Measurements from ENCODE around the gene MCTP2.

The MCTP2 gene

GRCh38 chr15:94263341-94264273 lies 32.2 kb downstream of the MCTP2 start:
- DNase-seq (ENCODE audit: low read depth): peak; percentile 31

DNA sequence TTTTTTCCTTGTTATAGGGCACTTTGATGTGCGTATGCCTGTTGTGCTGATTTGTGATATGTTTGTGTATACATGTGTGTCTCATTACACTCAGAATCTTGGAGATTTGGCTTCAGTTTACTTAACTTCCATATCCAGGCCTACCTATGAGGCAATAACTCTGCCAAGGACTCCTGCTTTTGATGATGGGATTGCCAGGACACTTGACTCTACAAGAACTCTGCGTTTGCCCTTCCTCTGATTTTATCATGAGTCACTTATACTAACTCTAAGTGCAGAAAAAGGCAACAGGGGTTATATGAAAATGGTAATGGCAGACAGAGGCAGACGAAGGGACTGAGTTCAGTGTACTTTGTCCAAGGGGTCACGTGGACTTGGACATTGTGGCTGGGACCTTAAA lies 33.6 kb downstream of the MCTP2 start:
- no peak for DNase-seq (ENCODE audit: low read depth)

GRCh38 chr15:94265982-94266381 lies 34.6 kb downstream of the MCTP2 start:
- no peak for DNase-seq (ENCODE audit: low read depth)

DNA sequence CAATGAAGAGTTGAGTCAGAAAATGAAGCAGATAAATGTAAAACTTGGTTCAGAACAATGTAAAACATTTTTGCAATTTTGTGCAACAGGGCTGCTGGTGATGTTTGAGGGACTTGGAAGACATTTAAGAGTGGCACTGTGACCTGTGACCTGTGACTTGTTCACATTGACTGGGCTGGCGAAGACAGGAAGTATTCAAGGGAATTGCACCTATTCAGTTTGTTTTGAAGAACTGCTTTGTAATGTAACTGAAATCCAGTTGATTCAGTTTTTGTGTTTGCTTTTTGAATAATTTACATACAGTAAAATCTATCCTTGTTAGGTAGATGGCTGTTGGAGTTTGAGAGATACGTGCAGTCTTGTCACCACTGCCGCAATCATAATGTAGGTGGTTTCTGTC lies 35.4 kb downstream of the MCTP2 start:
- DNase-seq (ENCODE audit: low read depth): no peak

- DNase-seq (ENCODE audit: low read depth): no peak
Observed at GRCh38 chr15:94269954-94270353, 38.6 kb downstream of the MCTP2 start.

- DNase-seq (ENCODE audit: low read depth): no peak
Observed at GRCh38 chr15:94270570-94270969, 39.2 kb downstream of the MCTP2 start.

GRCh38 chr15:94272251-94272898 lies 41.0 kb downstream of the MCTP2 start:
- DNase-seq (ENCODE audit: low read depth): no peak

DNA sequence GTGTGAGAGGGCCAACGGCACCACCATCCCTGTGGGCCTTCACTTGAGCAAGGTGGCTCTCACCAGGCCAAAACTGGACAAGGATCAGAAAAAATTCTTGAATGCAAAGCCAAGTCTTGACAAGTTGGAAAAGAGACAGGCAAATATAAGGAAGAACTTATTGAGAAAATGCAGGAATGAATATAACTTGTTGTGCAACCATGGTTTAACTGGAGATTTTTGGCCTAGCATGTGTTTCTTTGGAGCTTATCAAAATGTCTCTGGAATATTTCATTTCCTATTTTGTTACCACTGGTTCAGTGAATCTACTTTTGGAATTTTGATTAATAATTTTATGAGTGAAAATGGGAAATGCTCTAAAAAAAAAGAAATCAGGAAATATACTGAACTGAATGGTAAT lies 42.5 kb downstream of the MCTP2 start:
- no peak for DNase-seq (ENCODE audit: low read depth)

- DNase-seq (ENCODE audit: low read depth): no peak
Observed at GRCh38 chr15:94274745-94275144, 43.4 kb downstream of the MCTP2 start.

DNA sequence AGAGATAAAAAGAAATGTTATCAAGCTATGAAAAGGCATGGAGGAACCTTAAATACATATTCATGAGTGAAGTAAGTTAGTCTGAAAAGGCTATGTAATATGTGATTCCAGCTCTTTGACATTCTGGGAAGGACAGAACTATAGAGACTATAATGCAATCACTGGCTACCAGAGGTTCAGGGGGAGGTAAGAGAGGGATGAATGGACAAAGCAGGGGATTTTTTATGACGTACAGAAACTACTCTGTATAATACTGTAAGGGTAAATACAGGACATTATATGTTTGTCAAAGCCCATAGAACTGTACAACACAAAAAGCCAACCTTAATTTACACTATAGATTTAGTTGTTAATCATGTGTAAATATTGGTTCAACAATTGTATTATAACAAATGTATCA lies 46.1 kb downstream of the MCTP2 start:
- DNase-seq (ENCODE audit: low read depth): no peak

GRCh38 chr15:94279736-94280135 lies 48.4 kb downstream of the MCTP2 start:
- no peak for DNase-seq (ENCODE audit: low read depth)

GRCh38 chr15:94280301-94280700 lies 48.9 kb downstream of the MCTP2 start:
- no peak for DNase-seq (ENCODE audit: low read depth)

- no peak for DNase-seq (ENCODE audit: low read depth)
Observed at GRCh38 chr15:94282269-94283250, 51.2 kb downstream of the MCTP2 start.

DNA sequence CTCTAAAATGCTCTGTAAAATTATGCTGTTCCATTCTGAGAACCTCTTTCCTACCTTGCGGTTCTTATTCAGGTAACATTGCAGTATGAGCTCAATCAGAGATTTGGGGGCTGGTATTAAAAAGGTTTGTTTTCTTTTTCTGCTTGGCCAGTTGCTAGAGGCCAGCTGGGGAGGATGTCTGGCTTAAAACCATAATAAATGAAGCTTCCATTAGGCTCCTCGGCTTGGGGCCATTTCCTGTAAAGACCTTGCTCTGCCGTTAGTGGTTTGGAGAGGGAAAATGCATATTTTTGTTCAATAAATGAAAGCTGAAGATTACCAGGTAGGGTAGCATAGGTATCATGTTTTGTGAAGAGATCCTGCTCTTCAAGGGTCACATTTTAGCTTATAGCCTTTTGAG lies 55.2 kb downstream of the MCTP2 start:
- no peak for DNase-seq (ENCODE audit: low read depth)

GRCh38 chr15:94287794-94288246 lies 56.5 kb downstream of the MCTP2 start:
- DNase-seq (ENCODE audit: low read depth): no peak

DNA sequence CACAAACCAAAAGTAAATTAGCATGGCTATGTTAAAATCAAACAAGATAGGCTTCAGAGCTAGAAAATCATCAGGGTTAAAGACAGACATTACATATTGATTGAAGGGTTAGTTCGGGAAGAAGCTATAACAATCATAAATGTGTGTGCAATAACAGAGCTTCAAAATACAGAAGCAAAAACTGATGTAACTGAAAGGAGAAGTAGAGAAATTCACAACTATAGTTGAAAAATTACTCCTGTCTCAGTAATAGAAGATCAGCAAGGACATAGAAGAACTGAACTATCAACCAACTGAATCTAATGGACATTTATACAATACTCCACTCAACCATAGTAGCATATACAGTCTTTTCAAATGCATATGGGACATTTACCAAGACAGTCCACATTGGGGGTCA lies 59.4 kb downstream of the MCTP2 start:
- DNase-seq (ENCODE audit: low read depth): no peak

DNA sequence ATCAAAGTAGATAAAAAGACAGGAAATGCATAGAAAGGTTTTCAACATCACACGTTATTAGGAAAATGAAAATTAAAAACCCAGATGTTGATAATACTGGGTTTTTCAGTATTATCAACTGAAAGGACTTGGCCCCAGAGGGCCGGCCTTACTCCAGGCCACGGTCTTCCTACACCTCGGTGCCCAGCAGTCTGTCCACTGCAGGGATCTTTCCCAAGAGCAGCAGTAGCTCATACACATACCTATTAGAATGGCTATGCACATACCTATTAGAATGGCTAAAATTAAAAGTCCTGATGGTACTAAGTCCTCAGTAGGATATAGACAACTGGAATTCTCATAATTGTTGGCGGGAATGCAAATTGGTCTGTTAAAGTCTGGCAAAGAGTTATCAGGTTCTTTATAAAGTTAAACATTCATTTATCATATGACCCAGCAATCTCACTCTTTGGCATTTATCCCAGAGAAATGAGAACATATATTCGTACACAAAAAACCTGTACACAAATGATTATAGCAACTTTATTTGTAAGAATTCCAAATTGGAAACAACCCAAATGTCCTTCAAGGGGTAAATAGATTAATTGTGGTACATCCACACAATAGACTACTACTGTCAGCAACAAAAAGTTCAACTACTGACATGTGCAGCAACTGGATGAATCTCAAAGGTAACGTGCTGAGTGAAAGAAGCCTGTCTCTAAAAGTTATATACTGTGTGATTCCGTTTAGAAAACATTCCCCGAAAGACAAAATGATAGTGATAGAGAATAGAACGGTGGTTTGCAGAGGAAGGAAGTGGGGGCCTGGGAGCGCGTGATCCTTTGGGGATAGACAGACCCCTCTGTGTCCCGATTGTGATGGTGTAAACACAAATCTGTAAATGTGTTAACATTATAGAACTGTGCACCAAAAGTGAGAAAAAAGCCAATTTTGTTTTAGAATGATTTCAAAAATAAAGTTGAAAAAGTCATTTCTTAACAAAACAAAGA lies 62.3 kb downstream of the MCTP2 start:
- DNase-seq (ENCODE audit: low read depth): no peak

GRCh38 chr15:94294556-94294955 lies 63.2 kb downstream of the MCTP2 start:
- peak; percentile 1 for DNase-seq (ENCODE audit: low read depth)

DNA sequence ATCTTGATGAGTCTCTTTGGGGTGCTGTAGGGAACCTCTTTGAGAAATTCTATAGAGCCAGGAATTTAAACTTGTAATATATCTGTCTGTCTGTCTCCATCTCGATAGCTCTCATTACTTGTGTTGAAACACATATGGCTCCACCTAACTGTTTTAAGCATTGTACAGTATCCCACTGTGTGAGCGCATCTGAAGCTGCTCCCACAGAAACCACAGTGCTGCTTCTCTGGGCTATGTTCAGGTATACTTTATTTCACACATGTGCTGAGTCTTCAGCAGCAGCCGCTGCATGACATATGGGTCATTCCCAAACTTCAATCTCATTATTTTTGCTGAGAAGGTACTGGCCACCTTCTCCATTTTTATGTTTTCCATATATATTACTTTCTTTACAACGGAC lies 63.9 kb downstream of the MCTP2 start:
- no peak for DNase-seq (ENCODE audit: low read depth)

DNA sequence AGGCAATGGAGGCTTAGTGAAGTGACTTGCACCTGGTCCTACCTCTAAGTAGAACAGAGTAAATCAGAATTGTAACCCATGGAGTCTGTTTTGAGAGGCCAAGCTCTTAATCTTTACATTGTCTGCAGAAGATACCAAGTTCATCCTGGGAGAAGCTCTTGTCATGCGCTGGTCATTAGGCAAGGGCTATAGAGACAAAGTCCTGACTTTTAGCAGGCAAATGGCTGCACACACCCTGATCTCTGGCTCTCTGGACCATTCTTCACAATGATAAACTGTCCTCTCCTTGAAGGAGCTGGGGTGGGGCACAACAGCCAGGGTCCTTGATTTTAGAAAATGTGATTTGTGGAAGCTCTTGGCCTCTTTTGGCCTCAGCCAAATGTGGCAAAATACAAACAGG lies 65.4 kb downstream of the MCTP2 start:
- no peak for DNase-seq (ENCODE audit: low read depth)

DNA sequence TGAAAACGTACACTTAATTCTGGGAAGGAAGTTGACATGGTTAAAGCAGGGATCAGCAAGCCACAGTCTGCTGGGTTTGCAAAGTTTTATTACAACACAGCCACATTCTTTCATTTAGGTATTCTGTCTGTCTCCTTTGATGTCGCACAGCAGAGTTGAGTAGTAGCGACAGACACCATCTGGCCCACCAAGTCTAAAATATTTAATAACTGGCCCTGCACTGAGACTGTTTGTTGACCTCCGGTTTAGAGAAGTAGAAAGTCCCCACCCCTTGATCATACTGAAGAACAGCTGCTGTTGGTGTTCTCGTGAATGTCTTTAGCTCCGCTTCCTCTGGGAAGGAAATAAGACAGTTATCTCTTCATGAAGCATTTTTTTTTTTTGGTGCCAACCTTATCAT lies 66.2 kb downstream of the MCTP2 start:
- DNase-seq (ENCODE audit: low read depth): no peak
